HFFc6 (cell line): ENCODE data around the gene GALK1. TPM values are rescaled to one million over a fixed set of nuclear protein-coding genes. Genes with fewer than 3 reads are reported as not detected.
A peak's percentile ranks its signal among the peaks of the same experiment; 100 is the strongest.

Experiments
- DNase-seq: peaks from one replicate; pipeline ENCODE4 v3.0.0-alpha.2; 2018
- H3K27ac Mint-ChIP-seq: 2 replicates; pipeline ENCODE4 v1.8.0; 2020; ENCODE audit warnings: mild to moderate bottlenecking, mixed read lengths
- H3K27me3 Mint-ChIP-seq: 2 replicates; pipeline ENCODE4 v1.8.0; 2021; ENCODE audit warnings: mild to moderate bottlenecking, moderate library complexity, mixed read lengths; ENCODE audit not compliant: insufficient read depth
- H3K36me3 Mint-ChIP-seq: 2 replicates; pipeline ENCODE4 v1.8.0; 2021; ENCODE audit warnings: low read depth, mixed read lengths
- H3K4me1 Mint-ChIP-seq: 2 replicates; pipeline ENCODE4 v1.8.0; 2020; ENCODE audit warnings: low read depth, mixed read lengths
- H3K4me3 Mint-ChIP-seq: 2 replicates; pipeline ENCODE4 v1.8.0; 2020; ENCODE audit warnings: mild to moderate bottlenecking, moderate library complexity, mixed read lengths
- H3K9me3 Mint-ChIP-seq: 2 replicates; pipeline ENCODE4 v1.8.0; 2020; ENCODE audit warnings: mild to moderate bottlenecking, mixed read lengths
- total RNA-seq, 6 experiments: library from RNA; stranded (reverse); fragmentation: NEBNext Ultra II Directional; extraction: Animal tissue kit (Norgen Biotek cat#: 25700); gene quantifications; 2 replicates in 1 of 6; 3 replicates in 5 of 6; pipeline ENCODE4 v1.2.3, GENCODE V29; 2021
- TF ChIP-seq, protein P1 (sequence below): fragments of 200-600 bp; sonication (generic); IDR thresholded peaks from 2 replicates; pipeline ENCODE4 v1.5.0; 2021; ENCODE audit warnings: antibody characterized with exemption, mild to moderate bottlenecking

The GALK1 gene
- total RNA-seq, 6 experiments from 2014 or later, result 33.8 to 43.2 (median 37.7) TPM

DNA sequence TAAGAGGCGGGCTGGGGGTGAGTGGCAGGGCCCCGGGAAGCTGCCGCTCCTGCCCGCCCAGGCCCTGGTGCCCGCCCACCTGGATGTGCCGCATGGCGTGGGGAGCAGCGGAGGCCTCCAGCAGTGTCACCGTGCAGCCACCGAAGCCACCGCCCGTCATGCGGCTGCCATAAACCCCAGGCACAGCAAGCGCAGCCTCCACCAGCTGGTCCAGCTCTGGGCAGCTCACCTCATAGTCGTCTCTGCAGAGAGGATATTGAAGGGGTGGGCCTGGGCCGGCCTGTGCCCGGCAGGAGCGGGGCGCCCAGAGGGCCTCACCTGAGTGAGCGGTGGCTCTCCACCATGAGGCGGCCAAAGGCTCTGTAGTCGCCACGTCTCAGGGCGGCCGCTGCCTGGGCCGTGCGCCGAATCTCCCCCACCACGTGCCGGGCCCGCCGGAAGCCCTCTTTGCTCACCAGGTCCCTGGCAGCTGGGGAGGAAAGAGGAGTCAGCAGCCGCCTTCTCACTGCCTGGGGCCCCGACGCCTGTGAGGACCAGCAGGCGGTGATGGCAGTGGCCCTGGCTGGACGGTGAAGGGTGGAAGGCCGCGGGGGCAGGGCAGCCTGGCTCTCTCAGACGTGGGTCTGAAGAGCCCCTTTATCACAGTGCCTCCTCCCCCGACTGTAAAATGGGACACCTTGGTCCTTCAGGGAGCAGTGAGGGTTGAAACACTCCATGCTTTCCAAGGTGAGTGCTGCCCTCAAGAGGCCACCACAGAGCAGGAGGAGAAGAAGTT, 6.7 kb downstream of the GALK1 start:
- TF ChIP-seq, protein P1, sequence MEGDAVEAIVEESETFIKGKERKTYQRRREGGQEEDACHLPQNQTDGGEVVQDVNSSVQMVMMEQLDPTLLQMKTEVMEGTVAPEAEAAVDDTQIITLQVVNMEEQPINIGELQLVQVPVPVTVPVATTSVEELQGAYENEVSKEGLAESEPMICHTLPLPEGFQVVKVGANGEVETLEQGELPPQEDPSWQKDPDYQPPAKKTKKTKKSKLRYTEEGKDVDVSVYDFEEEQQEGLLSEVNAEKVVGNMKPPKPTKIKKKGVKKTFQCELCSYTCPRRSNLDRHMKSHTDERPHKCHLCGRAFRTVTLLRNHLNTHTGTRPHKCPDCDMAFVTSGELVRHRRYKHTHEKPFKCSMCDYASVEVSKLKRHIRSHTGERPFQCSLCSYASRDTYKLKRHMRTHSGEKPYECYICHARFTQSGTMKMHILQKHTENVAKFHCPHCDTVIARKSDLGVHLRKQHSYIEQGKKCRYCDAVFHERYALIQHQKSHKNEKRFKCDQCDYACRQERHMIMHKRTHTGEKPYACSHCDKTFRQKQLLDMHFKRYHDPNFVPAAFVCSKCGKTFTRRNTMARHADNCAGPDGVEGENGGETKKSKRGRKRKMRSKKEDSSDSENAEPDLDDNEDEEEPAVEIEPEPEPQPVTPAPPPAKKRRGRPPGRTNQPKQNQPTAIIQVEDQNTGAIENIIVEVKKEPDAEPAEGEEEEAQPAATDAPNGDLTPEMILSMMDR, result peak; percentile 63
- no peak overlapping the region for H3K4me3 Mint-ChIP-seq
- peaks cover 6% of the 10 kb centered on the region for H3K4me1 Mint-ChIP-seq
- no peak overlapping the region for H3K27ac Mint-ChIP-seq
- no peaks in the 10 kb centered on the region for H3K27me3 Mint-ChIP-seq
- no peaks in the 10 kb centered on the region for H3K9me3 Mint-ChIP-seq
- no peaks in the 10 kb centered on the region; the same call in 1 of the 2 replicates for H3K36me3 Mint-ChIP-seq
- DNase-seq, result no peak

DNA sequence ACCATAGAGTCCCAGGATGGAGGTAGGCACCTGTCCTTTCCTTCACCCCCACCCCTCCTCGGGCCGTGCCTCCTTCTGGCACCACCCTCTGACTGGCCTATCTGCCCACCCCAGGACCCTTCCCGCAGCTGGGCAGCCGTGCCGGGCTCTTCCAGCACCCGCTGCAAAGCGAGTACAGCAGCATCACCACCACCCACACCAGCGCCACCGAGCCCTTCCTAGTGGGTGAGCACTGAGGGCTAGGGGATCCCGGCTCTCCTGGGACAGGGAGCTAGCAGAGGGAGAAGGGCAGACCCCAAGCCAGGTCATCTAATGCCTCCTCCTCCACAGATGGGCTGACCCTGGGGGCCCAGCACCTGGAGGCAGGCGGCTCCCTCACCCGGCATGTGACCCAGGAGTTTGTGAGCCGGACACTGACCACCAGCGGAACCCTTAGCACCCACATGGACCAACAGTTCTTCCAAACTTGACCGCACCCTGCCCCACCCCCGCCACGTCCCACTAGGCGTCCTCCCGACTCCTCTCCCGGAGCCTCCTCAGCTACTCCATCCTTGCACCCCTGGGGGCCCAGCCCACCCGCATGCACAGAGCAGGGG, 7.8 kb downstream of the GALK1 start:
- Mint-ChIP-seq H3K36me3 (no peaks in the 10 kb centered on the region; the same call in 1 of the 2 replicates), H3K27me3 (no peaks in the 10 kb centered on the region), H3K27ac (no peak overlapping the region), H3K9me3 (no peaks in the 10 kb centered on the region), H3K4me3 (no peak overlapping the region), H3K4me1 (peaks cover 6% of the 10 kb centered on the region)
- DNase-seq, result no peak
- TF ChIP-seq, protein P1, result no peak

DNA sequence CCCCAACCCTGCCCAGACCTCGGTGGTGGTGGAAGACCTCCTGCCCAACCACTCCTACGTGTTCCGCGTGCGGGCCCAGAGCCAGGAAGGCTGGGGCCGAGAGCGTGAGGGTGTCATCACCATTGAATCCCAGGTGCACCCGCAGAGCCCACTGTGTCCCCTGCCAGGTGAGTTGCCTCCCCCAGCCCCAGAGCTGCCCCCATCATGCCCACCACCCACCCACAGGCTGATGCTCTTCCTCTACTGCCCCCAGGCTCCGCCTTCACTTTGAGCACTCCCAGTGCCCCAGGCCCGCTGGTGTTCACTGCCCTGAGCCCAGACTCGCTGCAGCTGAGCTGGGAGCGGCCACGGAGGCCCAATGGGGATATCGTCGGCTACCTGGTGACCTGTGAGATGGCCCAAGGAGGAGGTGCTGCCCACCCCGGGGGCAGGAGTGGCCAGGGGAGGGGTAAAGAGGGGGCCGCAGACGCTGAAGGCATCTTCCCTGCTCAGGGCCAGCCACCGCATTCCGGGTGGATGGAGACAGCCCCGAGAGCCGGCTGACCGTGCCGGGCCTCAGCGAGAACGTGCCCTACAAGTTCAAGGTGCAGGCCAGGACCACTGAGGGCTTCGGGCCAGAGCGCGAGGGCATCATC, 8.4 kb downstream of the GALK1 start:
- Mint-ChIP-seq H3K9me3 (no peaks in the 10 kb centered on the region), H3K4me1 (peaks cover 6% of the 10 kb centered on the region), H3K27ac (no peak overlapping the region), H3K27me3 (no peaks in the 10 kb centered on the region), H3K36me3 (no peaks in the 10 kb centered on the region), H3K4me3 (no peak overlapping the region)
- TF ChIP-seq, protein P1, result no peak
- no peak for DNase-seq

DNA sequence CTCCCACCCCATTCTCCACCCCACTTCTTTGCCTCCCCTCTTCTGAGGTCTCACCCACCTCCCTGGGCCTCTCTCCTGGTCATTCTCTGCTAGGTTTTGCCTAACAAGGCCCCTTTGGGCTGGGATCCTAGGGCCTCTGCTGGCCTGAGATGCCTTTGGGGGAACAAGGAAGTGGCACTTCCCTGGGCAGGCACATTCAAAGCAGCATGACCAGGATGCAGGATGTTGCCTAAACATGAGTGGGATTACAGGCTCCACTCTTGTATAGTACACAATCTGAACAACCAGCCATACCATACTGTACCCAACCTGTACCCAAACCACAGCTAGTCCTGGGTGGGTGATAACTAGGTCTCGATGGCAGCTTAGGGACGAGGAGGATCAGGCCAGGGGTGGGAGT, 9.0 kb downstream of the GALK1 start:
- Mint-ChIP-seq H3K9me3 (no peaks in the 10 kb centered on the region), H3K27ac (no peak overlapping the region), H3K27me3 (no peaks in the 10 kb centered on the region; the same call in 1 of the 2 replicates), H3K4me3 (no peak overlapping the region), H3K36me3 (no peaks in the 10 kb centered on the region), H3K4me1 (peaks cover 6% of the 10 kb centered on the region)
- TF ChIP-seq, protein P1, result no peak
- DNase-seq, result no peak

DNA sequence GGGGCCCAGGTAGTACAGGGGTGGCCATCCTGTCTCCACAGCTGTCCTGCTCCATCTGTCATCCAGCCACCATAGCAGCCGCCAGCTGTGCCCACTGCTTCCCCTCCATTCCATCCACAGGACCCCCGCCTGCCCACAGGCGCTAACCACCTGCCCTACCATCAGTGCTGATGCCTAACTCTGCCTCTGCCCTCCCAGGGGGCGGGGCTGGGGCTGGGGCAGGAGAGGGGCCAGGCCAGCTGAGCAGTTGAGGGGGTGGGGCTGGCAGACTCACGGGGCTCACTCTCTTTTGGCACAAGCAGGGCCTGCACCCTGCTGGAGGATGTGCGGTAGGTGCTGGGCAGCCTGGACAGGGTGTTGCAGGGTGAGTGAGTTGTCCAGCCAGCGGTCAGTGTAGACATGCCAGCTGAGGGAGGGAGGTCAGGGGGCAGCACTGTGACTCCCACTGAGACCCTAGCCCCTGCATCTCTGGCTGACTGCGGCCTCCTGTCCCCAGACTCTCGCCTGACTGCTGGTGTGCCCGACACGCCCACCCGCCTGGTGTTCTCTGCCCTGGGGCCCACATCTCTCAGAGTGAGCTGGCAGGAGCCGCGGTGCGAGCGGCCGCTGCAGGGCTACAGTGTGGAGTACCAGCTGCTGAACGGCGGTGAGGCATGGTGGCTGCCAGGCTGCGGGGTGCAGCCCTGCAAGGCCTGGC, 9.6 kb downstream of the GALK1 start:
- no peak for DNase-seq
- H3K4me1 Mint-ChIP-seq, result peaks cover 6% of the 10 kb centered on the region
- H3K27ac Mint-ChIP-seq, result no peak overlapping the region
- H3K36me3 Mint-ChIP-seq, result no peaks in the 10 kb centered on the region
- no peak overlapping the region for H3K4me3 Mint-ChIP-seq
- no peaks in the 10 kb centered on the region; the same call in 1 of the 2 replicates for H3K27me3 Mint-ChIP-seq
- TF ChIP-seq, protein P1, result no peak; the same call in 1 of the 2 replicates
- H3K9me3 Mint-ChIP-seq, result no peaks in the 10 kb centered on the region
